Uterus (tissue), 4 donors: ENCODE measurements around the gene A2ML1. TPM values are rescaled to one million over a fixed set of nuclear protein-coding genes. Genes with fewer than 3 reads are reported as not detected.

ENCODE experiments used
- DNase-seq, 2 donors: peaks; one replicate each; pipeline ENCODE4 v3.0.0-alpha.2; 2019 to 2020
- H3K27ac ChIP-seq, 2 donors: fragments of 200-600 bp; sonication (generic); 1 replicate in 1 of 2; 2 replicates in 1 of 2; pipeline ENCODE4 v1.5.1; 2016 to 2018
- H3K27me3 ChIP-seq, 2 donors: fragments of 200-600 bp; sonication (generic); one replicate each; pipeline ENCODE4 v1.5.1; 2018 to 2019; ENCODE audit warnings: control low read depth in 1 of 2
- H3K36me3 ChIP-seq, 2 donors: fragments of 200-600 bp; sonication (generic); one replicate each; pipeline ENCODE4 v1.5.1; 2019; ENCODE audit warnings: control low read depth in 1 of 2
- H3K4me1 ChIP-seq, 2 donors: fragments of 200-600 bp; sonication (generic); one replicate each; pipeline ENCODE4 v1.5.1; 2018 to 2019; ENCODE audit warnings: control low read depth in 1 of 2
- H3K4me3 ChIP-seq, 2 donors: fragments of 200-600 bp; sonication (generic); 1 replicate in 1 of 2; 2 replicates in 1 of 2; pipeline ENCODE4 v1.5.1; 2018 to 2019; ENCODE audit warnings: mild to moderate bottlenecking in 1 of 2
- H3K9me3 ChIP-seq, 2 donors: fragments of 200-600 bp; sonication (generic); one replicate each; pipeline ENCODE4 v1.5.1; 2019; ENCODE audit warnings: control low read depth in 1 of 2
- CTCF ChIP-seq, 4 experiments: fragments of 200-600 bp in 2 of 4; fragments of 450-650 bp in 2 of 4; sonication (generic) in 2 of 4; IDR thresholded peaks; one replicate each; pipeline ENCODE4 v1.5.1; 2016 to 2019; ENCODE audit warnings: antibody characterized with exemption in 4 of 4, mild to moderate bottlenecking in 2 of 4, moderate library complexity in 1 of 4
- POLR2A ChIP-seq, 2 donors: fragments of 450-650 bp; IDR thresholded peaks; one replicate each; pipeline ENCODE4 v1.6.1; 2016; ENCODE audit warnings: antibody characterized with exemption in 2 of 2, mild to moderate bottlenecking in 1 of 2, moderate library complexity in 1 of 2
- intact Hi-C: fragments of 100-400 bp; cut with DNase I; formaldehyde crosslinking; loops from one replicate; pipeline ENCODE4 v1.15.1; 2023; ENCODE audit warnings: low total_unique reads
- total RNA-seq, 4 donors: library from RNA; depleted of rRNA in 3 of 4; stranded (reverse); fragments of >200 nt in 3 of 4; gene quantifications; one replicate each; pipeline versions ENCODE4 v1.1.0 to v1.2.4, GENCODE V29; 2014 to 2023
- donor health status: DM: yes; HTN: yes; CAD: no.

Gene A2ML1
- total RNA-seq, 4 donors from 2014 or later, result 1.0 to 1.5 TPM; not detected in 2

GRCh38 chr12:8821591-8821990 is 830 bp upstream of the A2ML1 start:
- Histone ChIP-seq H3K36me3 (no peaks in the 10 kb centered on the region), H3K27me3 (no peaks in the 10 kb centered on the region), H3K4me1 (no peaks in the 10 kb centered on the region), H3K27ac (no peak overlapping the region), H3K9me3 (no peaks in the 10 kb centered on the region), H3K4me3 (no peak overlapping the region)
- intact Hi-C loops, result loop anchor here (10.0 kb wide), 1 partner anchor 147 kb away; no protein-coding TSS in a partner anchor
- DNase-seq, result no peak
- no peak for TF ChIP-seq POLR2A (IDR thresholded peaks at IDR 0.05)

DNA sequence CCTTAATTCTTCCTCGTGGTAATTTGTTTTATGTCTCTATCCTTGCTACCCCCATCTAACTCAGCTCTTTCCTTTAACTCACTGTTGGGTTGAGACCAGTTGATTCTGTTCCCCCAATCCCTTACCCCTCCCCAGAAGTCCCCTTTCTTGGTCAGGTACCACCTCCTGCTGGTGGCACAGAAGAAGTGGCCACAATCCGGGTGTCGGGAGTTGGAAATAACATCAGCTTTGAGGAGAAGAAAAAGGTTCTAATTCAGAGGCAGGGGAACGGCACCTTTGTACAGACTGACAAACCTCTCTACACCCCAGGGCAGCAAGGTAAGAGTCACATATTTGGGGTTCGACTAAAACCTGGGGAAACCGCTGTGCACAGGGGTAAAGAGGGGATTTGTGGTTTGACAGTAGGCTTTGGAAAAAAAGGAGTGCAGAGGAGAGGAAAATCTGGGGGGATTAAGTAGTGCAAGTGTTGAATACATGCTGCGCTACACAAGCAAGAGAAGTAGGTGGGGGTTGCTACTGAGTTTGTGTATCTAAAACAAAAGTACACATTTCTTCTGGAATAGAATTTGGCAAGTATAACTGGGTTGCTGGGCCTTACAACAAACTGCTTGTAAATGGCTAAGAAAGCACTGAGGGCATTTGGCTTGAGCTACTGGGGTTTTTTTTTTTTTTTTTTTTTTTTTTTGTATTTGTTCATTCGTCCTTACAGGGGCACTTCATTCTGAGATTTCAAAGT is 1.3 kb downstream of the A2ML1 start:
- Histone ChIP-seq H3K27me3 (no peaks in the 10 kb centered on the region), H3K36me3 (no peaks in the 10 kb centered on the region), H3K9me3 (no peaks in the 10 kb centered on the region), H3K4me1 (no peaks in the 10 kb centered on the region), H3K4me3 (no peak overlapping the region), H3K27ac (no peak overlapping the region)
- intact Hi-C loops, result loop anchor here (10.0 kb wide), 1 partner anchor 149 kb away; no protein-coding TSS in a partner anchor
- no peak for TF ChIP-seq POLR2A (IDR thresholded peaks at IDR 0.05)
- TF ChIP-seq CTCF (IDR thresholded peaks at IDR 0.05), result peak; percentile 64 to 70 (median 68)
- peak; percentile 33 to 34 for DNase-seq

- TF ChIP-seq POLR2A (IDR thresholded peaks at IDR 0.05) (no peak), CTCF (IDR thresholded peaks at IDR 0.05) (no peak)
- Histone ChIP-seq H3K4me3 (no peak overlapping the region), H3K9me3 (no peaks in the 10 kb centered on the region), H3K27me3 (no peaks in the 10 kb centered on the region), H3K36me3 (no peaks in the 10 kb centered on the region), H3K27ac (no peak overlapping the region), H3K4me1 (no peaks in the 10 kb centered on the region)
- intact Hi-C loops, result loop anchor here (10.0 kb wide), 1 partner anchor 153 kb away; no protein-coding TSS in a partner anchor
- DNase-seq, result no peak
Measured at GRCh38 chr12:8827551-8828256, 5.3 kb downstream of the A2ML1 start.

DNA sequence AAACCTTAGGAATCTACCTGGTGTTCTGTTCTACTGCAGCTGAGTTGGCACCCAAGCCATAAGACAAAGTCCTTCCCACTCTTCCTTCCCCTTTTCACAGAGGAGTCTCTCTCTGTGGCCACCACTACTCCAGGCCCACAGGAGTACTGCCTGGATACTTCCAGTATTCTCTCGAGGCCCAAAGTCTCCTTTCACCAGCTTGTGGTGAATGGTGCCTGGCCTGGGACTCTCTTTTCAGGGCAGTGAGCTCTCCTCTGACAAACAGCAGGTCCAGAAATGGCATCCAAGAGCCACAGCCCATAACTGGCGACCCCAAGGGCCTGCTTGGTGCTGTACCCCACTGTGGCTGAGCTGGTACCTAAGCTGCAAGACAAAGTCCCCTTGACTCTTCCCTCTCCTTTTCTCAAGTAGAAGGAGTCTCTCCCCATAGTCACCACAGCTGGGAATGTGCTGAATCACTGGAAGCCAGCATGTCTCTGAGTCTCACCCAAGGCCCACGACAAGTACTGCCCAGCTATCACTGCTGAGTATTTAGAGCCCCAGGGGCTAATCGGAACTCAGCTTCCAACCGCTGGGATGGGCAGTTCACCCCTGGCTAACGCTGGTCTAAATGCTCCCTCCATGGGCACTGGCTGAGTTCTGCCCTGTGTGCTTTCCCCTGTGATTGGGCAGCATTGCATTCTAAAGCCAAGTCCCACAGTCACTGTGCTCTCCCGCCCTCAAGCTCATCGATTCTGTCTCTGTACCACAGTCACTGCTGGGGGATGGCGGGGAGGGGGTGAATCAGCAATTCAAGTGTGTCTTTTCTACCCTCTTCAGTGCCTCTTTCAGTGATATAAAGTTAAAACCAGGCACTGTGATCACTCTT is 6.1 kb downstream of the A2ML1 start:
- intact Hi-C loops, result loop anchor here (10.0 kb wide), 1 partner anchor 154 kb away; no protein-coding TSS in a partner anchor
- Histone ChIP-seq H3K27ac (no peak overlapping the region), H3K4me1 (no peaks in the 10 kb centered on the region), H3K36me3 (no peaks in the 10 kb centered on the region), H3K9me3 (no peaks in the 10 kb centered on the region), H3K27me3 (no peaks in the 10 kb centered on the region), H3K4me3 (no peak overlapping the region)
- DNase-seq, result no peak
- TF ChIP-seq CTCF (IDR thresholded peaks at IDR 0.05) (no peak), POLR2A (IDR thresholded peaks at IDR 0.05) (no peak)

DNA sequence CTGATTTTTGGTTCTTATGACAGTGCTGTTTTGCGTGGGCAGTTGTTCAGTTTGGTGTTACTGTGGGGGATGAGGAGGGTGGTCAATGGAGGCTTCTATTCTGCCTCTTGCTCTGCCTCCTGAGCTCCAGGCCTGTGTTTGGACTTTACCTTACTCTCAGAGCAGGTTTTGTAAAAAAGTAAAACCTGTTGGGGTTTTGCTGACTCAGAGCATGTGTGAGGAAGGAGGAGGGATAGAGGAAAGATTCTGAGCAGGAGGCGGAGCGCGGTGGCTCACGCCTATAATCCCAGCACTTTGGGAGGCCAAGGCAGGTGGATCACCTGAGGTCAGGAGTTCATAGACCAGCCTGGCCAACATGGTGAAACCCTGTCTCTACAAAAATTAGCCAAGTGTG is 6.7 kb downstream of the A2ML1 start:
- Histone ChIP-seq H3K27ac (no peak overlapping the region), H3K36me3 (no peaks in the 10 kb centered on the region), H3K9me3 (no peaks in the 10 kb centered on the region), H3K4me3 (no peak overlapping the region), H3K4me1 (no peaks in the 10 kb centered on the region), H3K27me3 (no peaks in the 10 kb centered on the region)
- DNase-seq, result no peak
- TF ChIP-seq CTCF (IDR thresholded peaks at IDR 0.05), result no peak
- no peak for TF ChIP-seq POLR2A (IDR thresholded peaks at IDR 0.05)
- intact Hi-C loops, result loop anchor here (10.0 kb wide), 1 partner anchor 154 kb away; no protein-coding TSS in a partner anchor
